ENCODE measurements around the gene MAPT.
"Not testable (repeated sequence)": the region's sequence is repeated elsewhere in the genome, so short reads cannot be mapped to it uniquely, and the experiment has no call there.

MAPT gene

GRCh38 chr17:45997166-45997565 is 102.8 kb downstream of the MAPT start:
- no peak for DNase-seq

- no peak for DNase-seq
Measured at GRCh38 chr17:45997624-45998023, 103.3 kb downstream of the MAPT start.

GRCh38 chr17:45998987-45999899 is 104.9 kb downstream of the MAPT start, which contains the start of gene STH:
TSS of gene STH (plus strand) at chr17:45999250. CDS start at chr17:45999280, 30 bp downstream.
- no peak for DNase-seq

- DNase-seq, result no peak
Measured at GRCh38 chr17:45999900-46000290, 105.5 kb downstream of the MAPT start.

- no peak for DNase-seq
Measured at GRCh38 chr17:46000292-46000691, 105.9 kb downstream of the MAPT start.

- DNase-seq, result no peak
Measured at GRCh38 chr17:46000757-46001156, 106.4 kb downstream of the MAPT start.

GRCh38 chr17:46001390-46002310 is 107.3 kb downstream of the MAPT start:
- DNase-seq, result no peak

GRCh38 chr17:46002311-46002972 is 108.1 kb downstream of the MAPT start:
- peak; percentile 77 for DNase-seq

- no peak for DNase-seq
Measured at GRCh38 chr17:46002973-46003316, 108.6 kb downstream of the MAPT start.

- DNase-seq, result no peak
Measured at GRCh38 chr17:46003907-46004748, 109.8 kb downstream of the MAPT start.

- not testable (repeated sequence) for DNase-seq
Measured at GRCh38 chr17:46006082-46006481, 111.7 kb downstream of the MAPT start.

GRCh38 chr17:46007461-46007965 is 113.2 kb downstream of the MAPT start:
- DNase-seq, result no peak

GRCh38 chr17:46008591-46008990 is 114.2 kb downstream of the MAPT start:
- no peak for DNase-seq

- no peak for DNase-seq
Measured at GRCh38 chr17:46009681-46010596, 115.6 kb downstream of the MAPT start.

- no peak for DNase-seq
Measured at GRCh38 chr17:46010597-46011186, 116.3 kb downstream of the MAPT start.

- no peak for DNase-seq
Measured at GRCh38 chr17:46011711-46012505, 117.6 kb downstream of the MAPT start.

GRCh38 chr17:46012506-46013079 is 118.2 kb downstream of the MAPT start:
- DNase-seq, result no peak

GRCh38 chr17:46013127-46013501 is 118.8 kb downstream of the MAPT start:
- DNase-seq, result no peak

GRCh38 chr17:46013502-46014165 is 119.3 kb downstream of the MAPT start:
- no peak for DNase-seq

Data from CD4-positive, alpha-beta T cell treated with Interleukin-21 for 1 hour (primary cell).